NCI-H2227 (cell line): Measurements from ENCODE around the gene BFSP2.

Experiments used
- DNase-seq: peaks from one replicate; lab custom pipeline; 2025; ENCODE audit not compliant: unreplicated experiment; lab: John Stamatoyannopoulos, UW

BFSP2 gene

GRCh38 chr3:133383175-133383574 lies 16.7 kb upstream of the BFSP2 start:
- DNase-seq, result no peak

- DNase-seq, result no peak
Measured at GRCh38 chr3:133383741-133384140, 16.1 kb upstream of the BFSP2 start.

- DNase-seq, result peak; percentile 78
Measured at GRCh38 chr3:133384331-133385027, 15.4 kb upstream of the BFSP2 start.

GRCh38 chr3:133386876-133387275 lies 13.0 kb upstream of the BFSP2 start:
- DNase-seq, result no peak

- DNase-seq, result no peak
Measured at GRCh38 chr3:133387341-133387740, 12.5 kb upstream of the BFSP2 start.

- DNase-seq, result no peak
Measured at GRCh38 chr3:133388696-133389395, 11.0 kb upstream of the BFSP2 start.

GRCh38 chr3:133390715-133391114 lies 9.1 kb upstream of the BFSP2 start:
- no peak for DNase-seq

- DNase-seq, result no peak
Measured at GRCh38 chr3:133393204-133393603, 6.7 kb upstream of the BFSP2 start.

GRCh38 chr3:133393691-133394474 lies 6.0 kb upstream of the BFSP2 start:
- DNase-seq, result no peak

GRCh38 chr3:133394561-133395311 lies 5.1 kb upstream of the BFSP2 start:
- DNase-seq, result no peak

- DNase-seq, result no peak
Measured at GRCh38 chr3:133396906-133397305, 3.0 kb upstream of the BFSP2 start.

GRCh38 chr3:133401374-133402135 lies 1.7 kb downstream of the BFSP2 start:
- DNase-seq, result no peak

GRCh38 chr3:133404920-133405319 lies 5.1 kb downstream of the BFSP2 start:
- no peak for DNase-seq

GRCh38 chr3:133408366-133408765 lies 8.5 kb downstream of the BFSP2 start:
- no peak for DNase-seq

- DNase-seq, result no peak
Measured at GRCh38 chr3:133408961-133409360, 9.1 kb downstream of the BFSP2 start.

- DNase-seq, result no peak
Measured at GRCh38 chr3:133410191-133410892, 10.5 kb downstream of the BFSP2 start.

- DNase-seq, result no peak
Measured at GRCh38 chr3:133412183-133413132, 12.6 kb downstream of the BFSP2 start.

- DNase-seq, result no peak
Measured at GRCh38 chr3:133413161-133414020, 13.5 kb downstream of the BFSP2 start.
